Measurements from ENCODE around the gene AMER3.
A peak's percentile ranks its signal among the peaks of the same experiment; 100 is the strongest.
"Not testable (repeated sequence)": the region's sequence is repeated elsewhere in the genome, so short reads cannot be mapped to it uniquely, and the experiment has no call there.

Gene AMER3

GRCh38 chr2:130728007-130728454, 27.3 kb upstream of the AMER3 start:
- peak overlapping the region; percentile 29 for H3K4me3 ChIP-seq (replicated peaks; ENCODE audit: insufficient read depth, low read length)
- H3K27me3 ChIP-seq (ENCODE audit: insufficient read depth, poor library complexity, severe bottlenecking): peaks cover 30% of the 10 kb centered on the region
- no peak overlapping the region for H3K27ac ChIP-seq (replicated peaks)
- TF ChIP-seq CTCF (IDR thresholded peaks at IDR 0.05; ENCODE audit: insufficient read depth, low read length) (no peak), REST (IDR thresholded peaks at IDR 0.05; ENCODE audit: insufficient replicate concordance, low read depth) (no peak), SPI1 (IDR thresholded peaks at IDR 0.05; ENCODE audit: borderline replicate concordance, low read depth) (no peak), GABPA (IDR thresholded peaks at IDR 0.05; ENCODE audit: low read depth) (no peak)
- peak; percentile 8 to 45 for DNase-seq (ENCODE audit: low read depth in 1 of 2, low spot score in 1 of 2)

GRCh38 chr2:130728549-130729316, 26.6 kb upstream of the AMER3 start, which contains the start of gene GPR148:
Gene GPR148, plus strand, starts transcription at chr2:130729070. Its CDS starts 82 bp downstream, at chr2:130729152.
- no peak for DNase-seq (ENCODE audit: low read depth in 1 of 2, low spot score in 1 of 2)
- Histone ChIP-seq H3K27ac (replicated peaks) (no peak within 1 kb of the TSS), H3K4me3 (replicated peaks; ENCODE audit: insufficient read depth, low read length) (peak within 1 kb of the TSS; percentile 29), H3K27me3 (ENCODE audit: insufficient read depth, poor library complexity, severe bottlenecking) (peaks cover 30% of the 10 kb centered on the region)
- TF ChIP-seq POLR2AphosphoS5 (IDR thresholded peaks at IDR 0.05; ENCODE audit: low read depth) (no peak), SPI1 (IDR thresholded peaks at IDR 0.05; ENCODE audit: borderline replicate concordance, low read depth) (no peak), REST (IDR thresholded peaks at IDR 0.05; ENCODE audit: insufficient replicate concordance, low read depth) (no peak)

GRCh38 chr2:130729322-130730299, 25.7 kb upstream of the AMER3 start:
- Histone ChIP-seq H3K4me3 (replicated peaks; ENCODE audit: insufficient read depth, low read length) (no peak overlapping the region), H3K27ac (replicated peaks) (no peak overlapping the region), H3K27me3 (ENCODE audit: insufficient read depth, poor library complexity, severe bottlenecking) (peaks cover 30% of the 10 kb centered on the region)
- DNase-seq (ENCODE audit: low read depth in 1 of 2, low spot score in 1 of 2): no peak
- TF ChIP-seq CTCF (IDR thresholded peaks at IDR 0.05; ENCODE audit: insufficient read depth, low read length) (no peak), REST (IDR thresholded peaks at IDR 0.05; ENCODE audit: insufficient replicate concordance, low read depth) (no peak), SPI1 (IDR thresholded peaks at IDR 0.05; ENCODE audit: borderline replicate concordance, low read depth) (no peak), GABPA (IDR thresholded peaks at IDR 0.05; ENCODE audit: low read depth) (no peak), POLR2AphosphoS5 (IDR thresholded peaks at IDR 0.05; ENCODE audit: low read depth) (no peak)

- not testable (repeated sequence) for H3K4me3 ChIP-seq (replicated peaks; ENCODE audit: insufficient read depth, low read length); DNase-seq (ENCODE audit: low read depth in 1 of 2, low spot score in 1 of 2); H3K27ac ChIP-seq (replicated peaks)
- peaks cover 17% of the 10 kb centered on the region for H3K27me3 ChIP-seq (ENCODE audit: insufficient read depth, poor library complexity, severe bottlenecking)
These were observed 23.1 kb upstream of the AMER3 start for GRCh38 chr2:130732257-130732656.

Measured in HL-60 (cell line).